Naive thymus-derived CD4-positive, alpha-beta T cell (primary cell): Measurements from ENCODE around the gene TNPO3. TPM values are rescaled to one million over a fixed set of nuclear protein-coding genes. Genes with fewer than 3 reads are reported as not detected.

ENCODE experiments used
- ATAC-seq: fragments of 150-1000 bp; cut with Tn5 transposase; 2 replicates; pipeline ENCODE4 v1.10.0; 2021; ENCODE audit warnings: mild to moderate bottlenecking, moderate library complexity
- CTCF ChIA-PET: fragments of 350-600 bp; sonication (Branson Sonifier 250); formaldehyde crosslinking; loops from one replicate; lab custom pipeline; 2021; ENCODE audit warnings: antibody characterized with exemption; lab: Charles Lee
- POLR2A ChIA-PET: fragments of 350-600 bp; sonication (Branson Sonifier 250); formaldehyde crosslinking; loops from one replicate; lab custom pipeline; 2021; ENCODE audit warnings: antibody characterized with exemption, inconsistent platforms; lab: Charles Lee
- DNase-seq, 9 donors: peaks; one replicate each; pipeline versions ENCODE4 v3.0.0 to v3.0.0-alpha.2; 2020 to 2022; ENCODE audit warnings: mixed read lengths in 1 of 9
- H3K27ac ChIP-seq: one replicate; pipeline ENCODE4 v1.7.0; 2013; ENCODE audit warnings: mild to moderate bottlenecking, low read depth, low read length, moderate library complexity
- H3K27me3 ChIP-seq, 2 donors: one replicate each; pipeline ENCODE4 v1.7.0; 2013; ENCODE audit warnings: low read length in 2 of 2, mild to moderate bottlenecking in 2 of 2, moderate library complexity in 2 of 2; ENCODE audit not compliant: control insufficient read depth in 2 of 2, insufficient read depth in 2 of 2
- H3K36me3 ChIP-seq, 3 experiments: 1 replicate in 2 of 3; 2 replicates in 1 of 3; pipeline ENCODE4 v1.7.0; 2013; ENCODE audit warnings: low read length in 3 of 3, mild to moderate bottlenecking in 3 of 3, moderate library complexity in 1 of 3; ENCODE audit not compliant: insufficient read depth in 3 of 3, control insufficient read depth in 2 of 3
- H3K4me1 ChIP-seq, 2 donors: one replicate each; pipeline ENCODE4 v1.7.0; 2013; ENCODE audit warnings: low read length in 2 of 2, mild to moderate bottlenecking in 2 of 2, moderate library complexity in 1 of 2; ENCODE audit not compliant: control insufficient read depth in 2 of 2, insufficient read depth in 2 of 2
- H3K4me3 ChIP-seq: 2 replicates; pipeline ENCODE4 v1.7.0; 2013; ENCODE audit warnings: mild to moderate bottlenecking, low read length
- H3K9me3 ChIP-seq, 3 experiments: 1 replicate in 2 of 3; 2 replicates in 1 of 3; pipeline ENCODE4 v1.7.0; 2013; ENCODE audit warnings: low read length in 3 of 3; ENCODE audit not compliant: control insufficient read depth in 2 of 3
- H3K27ac Mint-ChIP-seq, 9 donors: one replicate each; pipeline ENCODE4 v1.8.0; 2020 to 2022; ENCODE audit warnings: mixed read lengths in 9 of 9, mild to moderate bottlenecking in 8 of 9, moderate library complexity in 5 of 9, inconsistent platforms in 2 of 9
- H3K27me3 Mint-ChIP-seq, 5 donors: one replicate each; pipeline ENCODE4 v1.8.0; 2021 to 2022; ENCODE audit warnings: mixed read lengths in 5 of 5, mild to moderate bottlenecking in 1 of 5
- H3K36me3 Mint-ChIP-seq, 5 donors: one replicate each; pipeline ENCODE4 v1.8.0; 2020 to 2022; ENCODE audit warnings: mixed read lengths in 5 of 5, mild to moderate bottlenecking in 3 of 5, inconsistent platforms in 1 of 5
- H3K4me1 Mint-ChIP-seq, 7 donors: one replicate each; pipeline ENCODE4 v1.8.0; 2020 to 2022; ENCODE audit warnings: mixed read lengths in 7 of 7, mild to moderate bottlenecking in 3 of 7, inconsistent platforms in 1 of 7
- H3K4me3 Mint-ChIP-seq, 10 donors: one replicate each; pipeline ENCODE4 v1.8.0; 2020 to 2022; ENCODE audit warnings: mild to moderate bottlenecking in 10 of 10, mixed read lengths in 10 of 10, moderate library complexity in 6 of 10, inconsistent platforms in 2 of 10
- H3K9me3 Mint-ChIP-seq, 11 donors: one replicate each; pipeline ENCODE4 v1.8.0; 2020 to 2022; ENCODE audit warnings: mixed read lengths in 11 of 11, mild to moderate bottlenecking in 4 of 11, inconsistent platforms in 1 of 11, moderate library complexity in 1 of 11
- intact Hi-C, 2 donors: fragments of 100-400 bp; cut with micrococcal nuclease; formaldehyde crosslinking; loops; one replicate each; pipeline ENCODE4 v1.15.1; 2023
- polyA plus RNA-seq, 2 donors: library from polyadenylated mRNA; unstranded; fragments of 300-500 nt; fragmentation: Illumina TruSeq; gene quantifications; one replicate each; pipeline ENCODE4 v1.2.3, GENCODE V29; 2021
- total RNA-seq, 6 experiments: library from RNA in 5 of 6; stranded (reverse) in 5 of 6; gene quantifications; 1 replicate in 5 of 6; 2 replicates in 1 of 6; pipeline ENCODE4 v1.2.3 and lab custom pipeline; 2021 to 2026

The TNPO3 gene
- total and polyA plus RNA-seq, 7 experiments from 2014 or later, result 28.6 to 40.6 (median 37.7) TPM

DNA sequence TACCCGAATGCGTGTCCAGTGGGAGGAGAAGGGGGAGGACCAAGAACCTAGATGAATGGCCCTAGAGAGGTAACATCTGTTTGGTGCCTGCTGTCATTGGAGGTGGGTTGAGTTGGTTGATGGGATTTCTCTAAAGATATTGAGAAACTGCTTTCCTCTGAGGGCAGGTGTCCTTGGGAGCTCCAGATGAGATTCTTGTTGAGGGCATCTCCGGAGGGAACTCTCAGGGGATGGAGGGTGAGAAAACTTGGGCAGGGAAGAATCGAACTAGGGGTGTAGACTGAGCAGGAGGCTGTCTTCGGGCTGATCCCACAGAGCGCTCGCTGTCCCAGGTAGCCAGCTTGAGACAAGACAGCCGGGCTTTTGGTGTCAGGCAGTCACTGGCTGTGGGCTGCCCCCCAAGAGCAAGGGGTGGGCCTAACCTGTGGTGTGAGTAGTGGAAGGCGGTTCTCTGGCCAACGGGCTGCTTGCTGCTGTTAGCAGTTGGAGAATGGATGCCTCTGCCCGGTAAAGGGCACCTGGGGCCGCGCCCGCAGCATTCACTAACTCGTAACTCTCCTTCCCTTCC is 113.5 kb downstream of the TNPO3 start:
- no peak overlapping the region for H3K27ac ChIP-seq
- H3K27ac Mint-ChIP-seq, result peak overlapping the region in 3 of 9 donors; percentile 11 to 55 (median 38)
- ATAC-seq (no peak), DNase-seq (no peak)
- intact Hi-C loops, result no loop called here
- peaks cover 0 to 1% (median 0%) of the 10 kb centered on the region in 11 donors for H3K9me3 Mint-ChIP-seq
- H3K4me3 ChIP-seq, result no peak overlapping the region
- peaks cover 0 to 5% (median 0%) of the 10 kb centered on the region in 5 donors for H3K36me3 Mint-ChIP-seq
- peaks cover 15 to 37% (median 19%) of the 10 kb centered on the region in 7 donors for H3K4me1 Mint-ChIP-seq
- POLR2A ChIA-PET, result no interaction called here
- H3K36me3 ChIP-seq, result no peaks in the 10 kb centered on the region
- peaks cover 13 to 37% (median 18%) of the 10 kb centered on the region in 5 donors for H3K27me3 Mint-ChIP-seq
- H3K9me3 ChIP-seq, result no peaks in the 10 kb centered on the region
- H3K4me3 Mint-ChIP-seq, result peak overlapping the region in 2 of 10 donors; percentile 5 to 89
- CTCF ChIA-PET, result no interaction called here
- peaks cover 0 to 4% of the 10 kb centered on the region in 2 donors for H3K27me3 ChIP-seq
- H3K4me1 ChIP-seq, result no peaks in the 10 kb centered on the region

- ATAC-seq (peak; percentile 75), DNase-seq (no peak)
- Histone ChIP-seq H3K27ac (no peak overlapping the region), H3K4me1 (no peaks in the 10 kb centered on the region), H3K36me3 (no peaks in the 10 kb centered on the region), H3K4me3 (no peak overlapping the region), H3K27me3 (peaks cover 0 to 4% of the 10 kb centered on the region in 2 donors), H3K9me3 (no peaks in the 10 kb centered on the region)
- POLR2A ChIA-PET, result no interaction called here
- peaks cover 13 to 37% (median 18%) of the 10 kb centered on the region in 5 donors for H3K27me3 Mint-ChIP-seq
- CTCF ChIA-PET, result interaction anchor here (0.7 to 1.0 kb wide), 2 partner anchors 18 to 63 kb away, joined by 3 read pairs; no protein-coding TSS in a partner anchor
- peaks cover 15 to 37% (median 19%) of the 10 kb centered on the region in 7 donors for H3K4me1 Mint-ChIP-seq
- H3K4me3 Mint-ChIP-seq, result peak overlapping the region in 7 of 10 donors; percentile 5 to 91 (median 46)
- H3K9me3 Mint-ChIP-seq, result peaks cover 0 to 1% (median 0%) of the 10 kb centered on the region in 11 donors
- H3K27ac Mint-ChIP-seq, result peak overlapping the region in 3 of 9 donors; percentile 11 to 55 (median 38)
- peaks cover 0 to 5% (median 0%) of the 10 kb centered on the region in 5 donors for H3K36me3 Mint-ChIP-seq
- intact Hi-C loops, result no loop called here
These were observed 114.2 kb downstream of the TNPO3 start for GRCh38 chr7:128940494-128941322.

GRCh38 chr7:128939861-128940410 is 115.0 kb downstream of the TNPO3 start:
- intact Hi-C loops, result loop anchor here in 1 of 2 donors (2.0 kb wide), 1 partner anchor 115 kb away; the partner anchor contains the start of gene TNPO3
- Histone ChIP-seq H3K9me3 (no peaks in the 10 kb centered on the region), H3K27ac (no peak overlapping the region), H3K36me3 (no peaks in the 10 kb centered on the region), H3K4me1 (no peaks in the 10 kb centered on the region), H3K27me3 (peaks cover 0 to 4% of the 10 kb centered on the region in 2 donors), H3K4me3 (no peak overlapping the region)
- DNase-seq (no peak), ATAC-seq (peak; percentile 19)
- CTCF ChIA-PET, result interaction anchor here (0.7 to 1.0 kb wide), 2 partner anchors 19 to 62 kb away, joined by 3 read pairs; no protein-coding TSS in a partner anchor
- Mint-ChIP-seq H3K9me3 (peaks cover 0 to 1% (median 0%) of the 10 kb centered on the region in 11 donors), H3K4me3 (peak overlapping the region in 7 of 10 donors; percentile 13 to 91 (median 46)), H3K27me3 (peaks cover 13 to 37% (median 18%) of the 10 kb centered on the region in 5 donors), H3K4me1 (peaks cover 15 to 37% (median 19%) of the 10 kb centered on the region in 7 donors), H3K27ac (peak overlapping the region in 1 of 9 donors; percentile 46), H3K36me3 (peaks cover 0 to 5% (median 0%) of the 10 kb centered on the region in 5 donors)
- POLR2A ChIA-PET, result no interaction called here

DNA sequence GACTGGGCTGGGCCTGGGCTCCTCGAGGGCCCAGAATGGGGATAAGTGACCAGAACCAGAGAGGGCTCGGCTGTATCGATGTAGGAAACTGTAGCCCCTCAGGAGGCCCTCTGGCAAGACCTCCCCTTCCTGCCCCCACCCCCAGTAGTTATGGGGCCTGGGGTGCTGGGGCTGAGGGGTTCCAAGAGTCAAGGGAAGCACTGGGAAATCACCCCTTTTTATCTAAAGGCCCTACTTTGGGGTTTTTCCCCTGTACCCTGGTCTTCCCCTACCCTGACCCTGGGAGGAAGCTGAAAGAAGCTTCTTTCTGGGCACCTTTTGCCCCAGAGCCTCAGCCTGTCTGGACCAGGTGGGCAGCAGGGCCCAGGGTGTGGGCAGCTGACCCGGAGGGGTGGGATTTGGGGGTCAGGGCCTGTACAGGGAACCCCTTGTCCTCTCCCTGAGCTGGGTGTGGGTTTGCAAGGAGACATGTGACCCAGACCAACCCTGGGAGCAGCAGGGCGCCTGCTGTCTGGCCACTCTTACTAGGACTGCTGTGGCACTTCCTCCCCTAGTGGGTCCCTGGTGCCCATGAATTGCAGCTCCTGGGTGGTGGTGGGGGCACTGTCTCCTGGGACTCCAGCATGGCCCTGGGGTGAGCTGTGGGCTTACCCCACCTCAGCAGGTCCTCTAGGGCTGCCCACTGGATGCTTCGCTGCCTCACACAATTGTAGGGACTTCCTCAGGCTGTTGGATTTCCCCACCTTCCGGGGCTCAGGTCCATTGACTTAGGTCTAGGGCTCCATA is 115.6 kb downstream of the TNPO3 start:
- Histone ChIP-seq H3K4me1 (no peaks in the 10 kb centered on the region), H3K36me3 (no peaks in the 10 kb centered on the region), H3K27me3 (peaks cover 0 to 4% of the 10 kb centered on the region in 2 donors), H3K4me3 (no peak overlapping the region), H3K9me3 (no peaks in the 10 kb centered on the region), H3K27ac (no peak overlapping the region)
- Mint-ChIP-seq H3K27ac (no peak overlapping the region), H3K36me3 (peaks cover 0 to 5% (median 0%) of the 10 kb centered on the region in 5 donors), H3K4me3 (peak overlapping the region in 9 of 10 donors; percentile 25 to 91 (median 46)), H3K4me1 (peaks cover 15 to 37% (median 19%) of the 10 kb centered on the region in 7 donors), H3K9me3 (peaks cover 0 to 1% (median 0%) of the 10 kb centered on the region in 11 donors), H3K27me3 (peaks cover 13 to 37% (median 18%) of the 10 kb centered on the region in 5 donors)
- CTCF ChIA-PET, result no interaction called here
- DNase-seq, result no peak
- intact Hi-C loops, result loop anchor here in 1 of 2 donors (2.0 kb wide), 1 partner anchor 116 kb away; the partner anchor contains the start of gene TNPO3
- ATAC-seq, result peak; percentile 39
- POLR2A ChIA-PET, result no interaction called here

DNA sequence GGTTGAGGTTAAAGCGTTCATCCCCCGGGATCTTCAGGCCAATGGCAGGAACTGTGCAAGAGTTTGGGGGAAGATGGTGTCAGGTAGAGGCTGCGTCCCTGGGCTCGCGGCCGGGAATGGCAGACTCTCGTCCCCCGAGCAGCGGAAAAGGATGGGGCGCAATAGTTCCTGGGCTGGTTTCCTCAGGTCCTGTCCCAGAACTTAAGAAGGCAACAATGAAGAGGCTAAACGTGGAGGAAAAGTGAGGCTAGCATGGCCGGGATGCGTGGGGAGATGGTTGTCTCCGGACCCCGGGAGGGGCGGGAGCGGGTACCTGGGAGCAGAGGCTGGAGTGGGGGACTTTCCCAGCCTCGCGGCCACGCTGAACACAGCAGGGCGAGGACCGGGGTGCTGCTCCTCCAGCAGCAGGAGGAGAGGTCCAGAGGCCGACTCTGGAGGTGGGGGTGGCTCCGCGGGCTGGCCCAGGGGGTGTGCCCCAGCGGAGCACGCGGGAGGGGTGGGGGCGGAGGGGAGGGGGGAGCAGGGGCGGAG is 116.3 kb downstream of the TNPO3 start:
- Mint-ChIP-seq H3K27me3 (peaks cover 13 to 37% (median 18%) of the 10 kb centered on the region in 5 donors), H3K4me1 (peaks cover 16 to 41% (median 20%) of the 10 kb centered on the region in 7 donors), H3K27ac (peak overlapping the region in 1 of 9 donors; percentile 65), H3K4me3 (peak overlapping the region; percentile 73 to 91 (median 84)), H3K36me3 (peaks cover 0 to 5% (median 0%) of the 10 kb centered on the region in 5 donors), H3K9me3 (peaks cover 0 to 1% (median 0%) of the 10 kb centered on the region in 11 donors)
- Histone ChIP-seq H3K4me3 (peak overlapping the region; percentile 57), H3K27ac (no peak overlapping the region), H3K9me3 (no peaks in the 10 kb centered on the region), H3K36me3 (no peaks in the 10 kb centered on the region), H3K27me3 (peaks cover 0 to 4% of the 10 kb centered on the region in 2 donors), H3K4me1 (peaks cover 0 to 3% of the 10 kb centered on the region in 2 donors)
- ChIA-PET POLR2A (no interaction called here), CTCF (no interaction called here)
- intact Hi-C loops, result loop anchor here in 1 of 2 donors (2.0 kb wide), 1 partner anchor 116 kb away; the partner anchor contains the start of gene TNPO3
- DNase-seq (no peak), ATAC-seq (peak; percentile 19)
